Measurements from ENCODE around the gene CDH2.
A peak's percentile ranks its signal among the peaks of the same experiment; 100 is the strongest.

The CDH2 gene

DNA sequence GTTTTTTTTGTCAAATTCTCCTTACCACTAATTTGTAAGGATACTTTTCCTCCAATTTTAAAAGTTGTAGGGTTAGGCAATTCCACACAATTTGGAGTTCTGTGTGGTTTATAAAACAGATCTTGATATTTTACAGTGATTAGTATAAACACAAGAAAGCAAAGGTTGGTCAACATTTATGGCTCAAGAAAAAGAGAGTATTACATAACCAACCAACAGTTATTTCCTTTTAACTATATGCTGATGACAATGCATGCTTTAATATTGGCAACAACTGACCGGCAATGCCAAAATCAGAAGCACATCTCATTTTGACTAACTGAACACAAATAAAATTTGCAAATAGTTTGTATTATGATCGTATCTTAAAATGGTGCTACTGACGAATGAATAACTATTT, 137.2 kb downstream of the CDH2 start:
- DNase-seq: no peak

DNA sequence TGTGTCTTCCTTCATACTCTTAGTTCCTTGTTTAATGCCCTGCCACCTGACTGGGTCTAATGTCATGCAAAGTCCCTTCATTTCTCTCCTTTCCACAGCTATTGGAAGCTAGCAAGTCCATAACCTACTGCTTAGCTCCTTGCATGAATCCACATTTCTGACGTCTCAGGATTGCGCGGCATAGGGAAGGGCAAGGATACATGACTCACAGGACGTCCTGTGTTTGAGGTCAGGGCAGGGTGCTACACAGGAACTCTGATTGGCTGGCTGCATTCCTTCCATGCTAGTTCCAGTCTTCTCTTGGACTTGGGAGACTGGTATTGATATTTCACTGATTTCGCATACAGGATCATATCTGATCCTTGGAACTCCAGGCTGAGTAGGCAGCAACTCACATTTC, 137.9 kb downstream of the CDH2 start:
- DNase-seq: peak; percentile 56

DNA sequence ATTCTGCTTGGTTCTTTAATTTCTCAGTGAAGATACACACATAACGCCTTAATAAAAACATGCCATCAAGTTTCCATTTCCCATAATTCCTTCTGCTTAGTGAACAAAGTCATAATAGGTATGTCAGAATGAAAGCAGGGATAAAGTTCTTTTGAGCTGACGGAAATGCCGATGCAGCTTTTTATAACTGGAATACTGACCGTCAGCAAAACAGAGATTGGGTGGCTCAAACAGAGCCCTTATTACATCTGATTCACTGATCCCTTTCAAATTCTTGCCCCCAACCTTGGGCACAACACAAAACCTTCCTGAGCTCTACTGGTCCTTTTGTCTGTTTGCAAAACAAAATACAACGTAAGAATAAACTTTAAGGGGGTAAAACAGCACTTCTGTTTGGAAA, 140.4 kb downstream of the CDH2 start:
- no peak for DNase-seq

DNA sequence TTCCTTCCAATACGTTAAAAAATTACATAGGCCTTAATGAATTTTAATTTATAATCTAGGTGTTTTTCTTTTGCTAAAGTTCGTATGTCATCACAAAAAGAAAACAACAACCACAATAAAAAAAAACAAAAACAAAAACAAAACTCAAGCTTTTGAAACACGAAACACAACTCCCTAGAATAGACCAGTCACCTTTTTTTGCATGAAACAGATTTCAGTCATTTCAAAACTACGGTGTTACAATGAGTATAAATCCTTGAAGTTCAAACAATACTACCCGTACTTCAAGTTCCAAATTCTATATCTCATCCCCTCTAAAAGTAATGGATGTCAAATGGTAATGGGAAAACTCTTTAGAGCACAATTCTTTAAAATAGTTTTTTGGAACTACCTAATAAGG, 142.4 kb downstream of the CDH2 start:
- DNase-seq: no peak

DNA sequence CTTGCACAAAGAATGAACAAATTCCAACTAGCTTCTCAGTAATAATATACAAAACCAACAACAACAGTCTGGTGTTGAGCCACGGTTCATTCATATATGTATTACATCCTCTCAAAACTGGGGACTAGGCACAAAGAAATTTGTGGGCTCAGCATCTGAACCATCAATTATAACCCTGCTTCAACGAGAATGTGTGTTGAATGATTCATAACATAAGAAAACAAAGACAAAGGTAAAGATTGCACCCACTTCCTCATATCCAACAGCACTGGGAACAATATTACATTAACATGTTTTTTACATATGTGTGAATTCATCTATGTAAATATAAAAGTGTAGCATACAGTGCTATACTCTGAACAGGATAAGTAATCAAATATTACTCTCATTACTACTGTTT, 144.8 kb downstream of the CDH2 start:
- DNase-seq: peak; percentile 43

DNA sequence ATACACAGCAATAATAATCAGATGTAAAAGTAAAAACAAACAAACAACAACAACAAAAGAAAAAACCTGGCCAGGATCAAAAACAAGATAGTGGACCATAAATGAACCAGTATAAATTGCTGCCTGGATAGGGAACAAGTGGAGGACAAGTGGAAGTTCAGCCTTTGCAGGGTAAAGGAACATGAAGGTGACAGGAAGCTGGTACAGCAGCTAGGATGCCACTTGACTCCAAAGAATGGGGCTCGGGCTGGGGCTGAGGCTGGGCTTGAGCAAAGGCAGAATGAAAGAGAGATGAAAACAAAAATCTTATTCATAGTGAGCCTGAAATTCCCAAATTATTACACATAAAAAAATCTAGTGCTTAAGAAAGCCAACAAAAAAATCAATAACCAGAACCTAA, 146.5 kb downstream of the CDH2 start:
- no peak for DNase-seq

DNA sequence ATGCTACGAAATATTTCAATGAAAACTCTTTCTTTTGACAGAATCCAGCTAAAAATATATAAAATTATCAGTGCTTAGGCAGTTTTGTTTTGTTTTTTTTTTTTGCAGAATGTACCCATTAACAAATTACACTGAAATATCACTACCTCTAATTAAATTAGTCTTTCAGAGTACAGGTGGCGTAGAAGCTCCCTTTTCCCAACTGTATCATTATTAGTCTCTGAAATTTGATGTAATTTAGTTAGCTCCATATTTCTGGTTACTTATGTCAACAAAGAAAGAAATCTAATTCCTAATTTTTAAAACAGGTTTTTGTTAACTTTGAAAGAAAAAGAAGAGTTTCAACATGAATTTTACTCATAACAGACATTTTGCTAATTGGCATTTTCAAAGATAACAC, 149.2 kb downstream of the CDH2 start:
- DNase-seq: no peak

DNA sequence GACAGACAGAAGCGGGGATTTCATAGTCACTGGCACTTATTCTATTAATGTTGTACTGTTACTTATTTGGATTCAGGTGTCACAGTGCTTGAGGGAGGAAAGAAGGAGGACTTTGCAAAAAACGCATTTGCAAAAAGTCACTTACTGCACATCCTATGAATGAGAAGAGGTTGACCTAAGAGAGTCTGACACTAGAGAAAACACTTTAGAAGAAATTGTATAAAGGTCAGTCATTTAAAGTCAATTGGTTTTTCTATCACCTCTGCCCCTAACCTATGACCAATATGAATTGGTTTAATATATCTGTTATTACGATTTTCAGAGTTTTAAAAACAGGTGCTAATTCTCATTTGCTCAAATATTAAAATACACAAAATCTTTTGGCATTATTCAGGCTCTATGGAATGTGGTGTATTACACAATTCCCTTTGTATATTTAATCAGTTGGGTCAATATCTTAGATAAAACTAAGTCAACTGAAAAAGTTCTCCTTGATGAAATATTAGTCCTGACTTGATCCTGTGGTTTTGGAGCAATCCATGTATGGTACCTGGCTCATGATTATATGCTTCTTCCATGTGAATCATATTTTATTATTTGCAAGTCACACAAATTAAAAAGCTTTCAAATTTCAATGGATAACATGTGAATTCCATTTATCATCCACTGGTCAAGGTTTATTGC, 157.4 kb downstream of the CDH2 start:
- DNase-seq: no peak

DNA sequence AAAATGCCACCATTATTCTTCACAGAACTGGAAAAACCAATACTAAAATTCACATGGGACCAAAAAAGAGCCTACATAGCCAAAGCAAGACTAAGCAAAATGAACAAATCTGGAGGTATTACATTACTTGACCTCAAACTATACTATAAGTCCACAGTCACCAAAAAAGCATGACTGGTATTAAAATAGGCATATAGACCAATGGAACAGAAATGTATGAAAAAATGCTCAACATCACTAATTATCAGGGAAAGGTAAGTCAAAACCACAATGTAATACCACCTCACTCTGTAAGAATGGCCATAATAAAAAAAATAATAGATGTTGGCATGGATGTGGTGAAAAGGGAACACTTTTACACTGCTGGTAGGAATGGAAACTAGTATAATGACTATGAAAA, 158.6 kb downstream of the CDH2 start:
- peak; percentile 64 for DNase-seq

DNA sequence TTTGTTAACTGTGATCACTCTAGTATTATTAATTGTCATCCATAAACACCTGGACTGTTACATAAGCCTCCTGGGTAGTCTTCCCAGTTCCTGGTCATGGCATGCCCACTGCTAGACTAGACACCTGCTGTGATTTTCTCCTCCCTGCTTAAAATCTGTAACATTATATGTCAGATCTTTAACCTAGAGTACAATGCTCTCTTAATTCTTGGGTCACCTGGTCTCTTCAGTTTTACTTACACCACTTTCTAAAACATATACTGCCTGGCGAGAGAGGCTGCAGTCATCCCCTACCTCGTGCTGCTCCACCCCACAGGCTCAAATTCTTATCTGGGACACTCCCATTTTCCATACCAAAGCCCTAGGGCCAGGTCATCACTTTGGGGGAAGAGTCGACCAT, 161.3 kb downstream of the CDH2 start:
- DNase-seq: no peak

DNA sequence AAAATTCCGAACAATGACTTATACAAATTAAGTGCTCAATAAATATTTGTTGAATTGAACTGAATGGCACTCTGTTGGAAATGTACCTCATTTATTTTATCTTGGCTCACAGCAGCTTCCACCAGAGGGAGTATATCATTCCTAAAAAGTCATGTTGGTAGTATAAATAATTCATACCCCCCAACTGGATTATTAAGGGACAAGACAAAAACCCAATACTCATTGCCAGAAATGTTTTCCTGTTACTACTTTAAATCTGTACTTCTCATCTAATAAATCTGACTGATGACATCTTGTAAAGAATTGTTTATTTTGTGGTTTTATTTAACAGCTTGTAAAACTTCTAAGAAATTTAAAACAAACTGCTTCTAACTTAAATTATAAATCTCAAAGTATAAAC, 163.9 kb downstream of the CDH2 start:
- no peak for DNase-seq

DNA sequence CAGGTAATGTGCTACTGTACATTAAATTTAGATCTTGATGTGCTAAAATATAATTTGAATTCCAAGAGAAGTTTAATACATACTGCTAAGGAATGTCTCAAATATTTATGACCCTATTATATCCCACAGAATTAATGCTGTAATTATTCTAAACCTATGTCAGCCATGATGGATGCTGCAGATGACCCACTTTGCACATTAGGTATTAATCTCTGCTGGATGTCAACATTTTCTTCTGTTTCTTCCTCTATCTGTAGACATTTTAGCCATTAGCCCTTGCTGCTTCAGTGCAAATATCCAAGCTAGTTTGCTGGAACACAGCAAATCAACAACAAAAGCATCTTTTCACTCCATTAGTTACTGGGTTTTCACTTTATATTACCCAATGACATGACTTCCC, 164.6 kb downstream of the CDH2 start:
- DNase-seq: no peak

DNA sequence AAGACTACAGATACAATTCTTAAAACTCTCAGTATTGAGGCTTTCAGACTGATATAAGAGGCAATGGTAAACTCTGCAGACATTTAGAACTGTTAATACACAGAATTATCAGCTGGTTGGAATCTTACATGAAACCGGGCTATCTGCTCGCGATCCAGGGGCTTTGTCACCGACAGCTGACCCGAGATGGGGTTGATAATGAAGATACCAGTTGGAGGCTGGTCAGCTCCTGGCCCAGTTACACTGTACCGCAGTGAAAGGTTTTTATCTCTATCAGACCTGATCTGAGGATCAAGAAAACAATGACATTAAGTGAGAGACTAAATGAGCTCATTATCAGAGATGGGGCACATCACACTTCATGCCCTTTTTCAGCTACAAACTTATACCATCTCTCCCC, 167.3 kb downstream of the CDH2 start:
- DNase-seq: no peak

DNA sequence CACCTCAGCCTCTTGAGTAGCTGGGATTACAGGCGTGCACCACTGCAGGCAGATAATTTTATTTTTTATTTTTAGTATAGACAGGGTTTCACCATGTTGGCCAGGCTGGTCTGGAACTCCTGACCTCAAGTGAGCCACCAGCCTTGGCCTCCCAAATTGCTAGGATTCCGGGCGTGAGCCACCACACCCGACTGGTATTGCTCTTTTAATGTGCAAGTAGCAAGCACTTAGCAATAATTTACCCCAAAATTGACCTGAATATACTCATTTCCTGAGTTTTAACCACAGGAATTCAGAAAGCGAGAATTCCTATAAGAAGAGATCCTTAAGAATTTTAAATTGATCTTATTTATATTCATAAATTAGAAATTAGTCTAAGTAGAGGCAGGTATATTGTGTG, 169.1 kb downstream of the CDH2 start:
- DNase-seq: peak; percentile 77

DNA sequence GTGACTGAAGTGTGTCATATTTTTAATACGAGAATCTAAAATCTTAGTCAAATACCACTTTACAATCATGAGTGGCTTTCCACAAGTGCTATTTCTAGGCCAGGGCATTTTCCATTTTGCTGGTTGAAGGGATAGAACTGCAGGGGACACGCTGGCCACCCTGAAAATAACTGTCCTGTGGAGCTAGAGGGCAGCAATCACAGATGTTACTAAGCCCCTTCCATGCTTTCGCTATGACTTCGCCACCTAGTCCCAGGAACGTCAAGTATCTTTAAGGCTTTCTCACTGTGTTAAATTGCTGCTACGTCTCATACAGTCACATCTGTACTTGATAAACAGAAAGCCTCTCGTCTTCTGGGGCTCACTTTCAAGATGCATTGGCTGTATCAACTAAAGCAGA, 171.8 kb downstream of the CDH2 start:
- DNase-seq: peak; percentile 49

DNA sequence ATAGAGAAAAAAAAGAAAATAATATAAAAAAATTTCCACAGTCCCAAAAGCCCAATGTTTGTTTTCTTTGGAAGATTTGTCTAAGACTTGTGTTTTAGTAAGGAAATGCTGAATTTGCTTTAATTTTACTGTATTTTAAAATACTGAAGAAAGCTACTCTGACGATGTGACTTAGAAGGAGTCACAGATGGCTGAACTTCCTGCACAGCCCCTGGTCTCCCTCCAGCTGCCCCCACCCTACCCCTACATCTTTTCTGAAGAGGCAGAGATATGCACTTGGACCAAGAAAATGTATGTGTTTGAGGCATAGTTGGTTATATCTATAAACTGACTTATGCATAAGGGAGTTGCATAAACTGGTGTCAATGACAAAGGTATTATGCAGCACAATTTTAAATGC, 172.3 kb downstream of the CDH2 start:
- DNase-seq: no peak

DNA sequence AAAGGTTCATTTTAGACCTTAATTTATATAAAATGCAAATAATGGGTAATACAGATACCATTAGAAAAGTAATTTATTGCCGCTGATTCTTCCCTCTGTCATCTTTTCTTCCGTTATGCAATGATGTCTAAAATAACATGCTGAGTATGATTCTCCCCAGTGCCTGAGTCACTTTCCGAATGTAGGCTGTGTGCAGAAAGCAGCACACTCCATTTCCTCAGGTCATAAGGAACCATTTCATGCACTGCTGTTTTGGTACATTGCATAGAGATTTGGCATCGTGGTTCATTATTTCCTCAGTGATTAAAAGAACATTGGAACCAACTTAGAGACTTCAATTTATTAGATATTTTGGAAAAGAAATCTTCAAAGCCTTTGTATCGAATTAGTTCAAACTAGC, 173.5 kb downstream of the CDH2 start:
- peak; percentile 77 for DNase-seq

DNA sequence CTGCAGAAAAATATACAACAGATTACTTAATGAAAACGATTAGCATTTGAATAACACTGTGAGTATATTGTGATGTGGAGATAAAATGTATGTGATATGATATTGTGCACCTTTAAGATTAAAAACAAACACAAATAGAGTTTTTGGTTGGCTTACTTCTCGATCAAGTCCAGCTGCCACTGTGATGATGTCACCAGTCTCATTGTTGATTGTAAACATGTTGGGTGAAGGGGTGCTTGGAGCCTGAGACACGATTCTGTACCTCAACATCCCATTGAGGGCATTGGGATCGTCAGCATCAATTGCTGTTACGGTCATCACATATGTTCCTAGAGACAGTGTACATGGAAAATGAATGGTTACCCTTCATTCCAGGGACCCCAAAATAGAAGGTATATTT, 174.1 kb downstream of the CDH2 start:
- DNase-seq: no peak

DNA sequence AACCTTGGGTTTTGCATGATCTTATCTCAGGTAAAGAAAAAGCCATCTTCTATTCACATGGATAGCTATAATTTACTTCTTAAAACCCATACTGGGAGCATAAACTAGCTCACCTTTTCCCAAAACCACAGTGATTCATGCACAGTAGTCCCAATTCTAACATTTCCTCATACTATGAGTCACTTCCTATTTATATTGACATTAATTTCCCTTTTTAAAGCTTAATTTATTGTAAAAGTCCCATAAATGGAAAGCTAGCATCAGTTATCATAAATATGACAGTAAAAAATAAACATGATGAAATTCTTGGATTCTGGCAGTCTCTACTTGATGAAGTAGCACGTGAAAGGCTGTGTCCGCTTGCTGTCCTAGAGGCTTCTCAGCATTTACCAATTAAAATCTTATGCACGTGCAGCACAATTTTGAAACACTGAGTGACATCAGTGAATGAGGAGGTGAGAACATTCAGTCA, 180.1 kb downstream of the CDH2 start:
- DNase-seq: peak; percentile 52

DNA sequence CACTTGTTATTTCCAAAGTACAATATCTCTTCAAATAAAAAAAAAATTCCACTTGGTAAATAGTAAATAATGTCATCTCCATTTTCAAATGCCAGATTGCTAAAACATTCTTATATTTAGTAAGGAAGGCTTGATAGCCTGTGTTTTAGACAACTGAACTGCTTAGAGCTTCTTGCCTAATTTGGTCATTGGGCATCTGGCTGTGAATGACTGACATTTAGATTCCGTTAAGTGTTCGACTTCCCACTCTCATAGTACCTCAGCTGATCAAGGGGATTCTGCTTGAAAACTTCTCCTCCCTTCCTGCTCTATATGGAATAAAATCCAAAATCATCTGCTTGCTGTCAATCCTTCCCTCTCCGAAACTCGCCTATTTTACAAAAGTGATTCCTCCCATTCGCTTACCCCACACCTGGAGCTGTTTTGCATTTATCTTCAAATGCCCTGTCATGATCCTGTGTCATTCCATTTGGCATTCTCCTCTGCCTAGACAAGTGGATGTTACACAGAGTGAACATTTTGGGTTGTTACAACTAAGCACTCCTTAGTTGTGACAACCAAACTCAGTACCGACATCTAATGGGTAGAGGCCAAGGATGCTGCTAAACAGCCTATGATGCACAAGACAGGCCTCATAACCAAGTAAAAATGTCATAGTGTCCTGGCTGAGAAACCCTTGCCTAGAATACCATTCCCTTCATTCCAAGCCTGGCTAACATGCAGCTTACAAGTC, 181.0 kb downstream of the CDH2 start:
- no peak for DNase-seq

DNA sequence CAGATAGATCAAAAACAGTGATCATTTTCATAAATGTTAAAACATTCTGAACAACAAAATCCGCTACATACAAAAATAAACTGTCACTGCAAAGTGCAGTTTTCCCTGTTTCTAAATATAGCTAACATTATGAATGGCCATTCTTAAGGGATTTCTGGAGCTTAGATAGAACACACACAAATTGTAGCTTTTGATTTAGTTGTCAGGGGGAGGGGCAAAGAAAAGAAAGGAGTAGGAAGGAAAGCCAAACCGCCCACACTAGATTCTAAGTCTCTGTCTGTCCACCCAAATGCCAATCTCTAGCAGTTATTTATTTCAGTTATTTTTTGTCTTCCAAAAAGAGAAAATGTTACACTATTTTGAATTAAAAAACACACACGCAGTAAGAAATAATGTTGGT, 182.4 kb downstream of the CDH2 start:
- DNase-seq: no peak

DNA sequence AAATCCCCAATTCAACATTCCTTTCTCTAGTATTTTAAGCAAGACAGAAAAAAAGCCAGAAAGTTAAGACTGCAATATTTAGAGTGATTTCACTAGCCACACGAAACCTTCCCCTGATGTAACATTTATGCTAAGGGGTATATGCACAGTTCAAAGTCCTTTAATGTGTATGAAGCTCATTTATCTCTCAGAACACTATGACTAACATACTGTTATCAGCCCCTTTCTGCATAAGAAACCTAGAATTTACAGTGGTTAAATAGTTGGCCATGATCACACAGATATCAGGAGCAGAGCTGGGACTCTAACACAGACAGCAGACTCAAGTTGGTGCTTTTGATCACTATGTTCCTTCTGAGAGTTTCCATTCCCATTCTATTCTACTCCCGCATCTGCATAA, 185.5 kb downstream of the CDH2 start:
- no peak for DNase-seq

DNA sequence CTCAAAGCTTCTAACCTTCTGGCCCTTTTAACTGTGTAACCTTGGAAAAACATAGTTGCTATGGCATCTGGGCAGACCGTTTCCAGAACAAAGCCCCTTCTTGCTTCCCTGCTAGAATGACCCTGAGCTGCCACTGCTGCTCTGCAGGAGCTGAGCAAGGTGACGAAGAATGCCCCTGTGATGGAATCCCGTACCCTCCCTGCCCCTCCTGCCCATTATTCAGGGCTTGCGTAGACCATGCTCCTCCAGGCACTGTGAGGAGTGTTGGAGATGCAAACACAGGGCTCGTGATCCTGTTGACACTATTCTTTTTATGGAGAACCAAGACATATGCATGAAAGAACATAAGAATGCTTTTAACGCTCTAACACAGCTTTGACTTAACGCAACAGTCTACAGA, 191.1 kb downstream of the CDH2 start:
- no peak for DNase-seq

DNA sequence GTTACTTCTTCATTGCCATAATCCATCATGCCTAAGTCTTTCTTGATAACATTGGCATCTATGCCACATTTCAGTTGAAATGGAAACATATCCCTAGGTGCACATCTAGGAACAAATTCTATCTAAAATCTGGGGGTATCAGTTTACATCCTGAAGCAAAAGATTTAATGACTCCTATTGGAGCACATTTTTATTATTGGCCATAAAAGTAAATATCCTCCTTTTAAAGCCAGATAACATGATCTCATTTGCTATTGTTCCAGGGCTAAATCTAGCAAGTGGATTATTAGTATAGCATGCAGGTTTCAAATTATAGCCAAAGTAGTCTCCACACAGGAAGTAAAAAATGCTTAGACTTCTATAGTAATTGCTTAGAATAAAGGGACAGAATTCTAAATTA, 193.2 kb downstream of the CDH2 start:
- no peak for DNase-seq

All from fibroblast of skin of right biceps (primary cell).